GM06990 (cell line): ENCODE measurements around the gene HYOU1.
A peak's percentile ranks its signal among the peaks of the same experiment; 100 is the strongest.

Experiments used
- DNase-seq: peaks from one replicate; pipeline ENCODE4 v3.0.0-alpha.2; 2011; ENCODE audit not compliant: insufficient read length; ENCODE audit errors: extremely low read depth
- H3K27me3 ChIP-seq: replicated peaks from 2 replicates; pipeline ENCODE4 v1.6.0; 2011; ENCODE audit warnings: low read length; ENCODE audit not compliant: control insufficient read depth, insufficient read depth
- H3K36me3 ChIP-seq: 2 replicates; pipeline ENCODE4 v1.5.1; 2011; ENCODE audit warnings: low read length; ENCODE audit not compliant: control insufficient read depth, insufficient read depth
- H3K4me3 ChIP-seq: replicated peaks from 2 replicates; pipeline ENCODE4 v1.5.1; 2011; ENCODE audit warnings: low read depth, mild to moderate bottlenecking, control low read depth, low read length
- CTCF ChIP-seq: IDR thresholded peaks from 2 replicates; pipeline ENCODE4 v1.5.1; 2011; ENCODE audit warnings: low read length, control low read depth, mild to moderate bottlenecking, inconsistent platforms; ENCODE audit not compliant: insufficient read depth, poor library complexity, severe bottlenecking

The HYOU1 gene

GRCh38 chr11:119092880-119093842 is 36.2 kb upstream of the HYOU1 start:
- Histone ChIP-seq H3K36me3 (peaks cover 27% of the 10 kb centered on the region), H3K4me3 (peak overlapping the region; percentile 91), H3K27me3 (no peaks in the 10 kb centered on the region)
- no peak for TF ChIP-seq CTCF
- DNase-seq, result no peak

- TF ChIP-seq CTCF, result no peak
- Histone ChIP-seq H3K27me3 (no peaks in the 10 kb centered on the region), H3K4me3 (peak overlapping the region; percentile 91), H3K36me3 (peaks cover 25% of the 10 kb centered on the region)
- DNase-seq, result no peak
These were observed 35.2 kb upstream of the HYOU1 start for GRCh38 chr11:119091966-119092879.

- TF ChIP-seq CTCF, result no peak
- peaks cover 17% of the 10 kb centered on the region for H3K36me3 ChIP-seq
- DNase-seq, result no peak
- no peak overlapping the region for H3K4me3 ChIP-seq
- H3K27me3 ChIP-seq, result no peaks in the 10 kb centered on the region
These were observed 34.2 kb upstream of the HYOU1 start for GRCh38 chr11:119091178-119091577.

DNA sequence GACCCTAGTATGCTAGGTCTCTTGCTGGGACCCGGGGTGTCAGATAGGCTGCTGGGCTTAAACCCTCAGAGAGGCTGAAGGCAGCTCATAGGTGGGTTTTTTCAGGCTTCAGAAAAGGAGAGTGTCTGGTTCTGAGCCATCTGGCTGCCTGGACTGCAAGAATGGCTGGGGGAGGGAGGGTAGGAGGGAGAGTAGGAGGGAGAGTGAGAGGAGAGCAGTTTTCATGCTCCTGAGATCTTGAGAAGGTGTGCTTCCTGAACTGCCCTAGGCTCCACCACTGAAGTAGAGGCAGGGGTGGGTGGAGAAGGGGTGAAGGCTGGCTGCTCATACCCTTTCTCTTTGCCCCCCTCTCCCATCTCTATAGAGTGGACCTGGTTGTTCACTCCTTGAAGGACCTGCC is 32.3 kb upstream of the HYOU1 start:
- H3K27me3 ChIP-seq, result no peaks in the 10 kb centered on the region
- DNase-seq, result no peak
- peaks cover 17% of the 10 kb centered on the region for H3K36me3 ChIP-seq
- H3K4me3 ChIP-seq, result no peak overlapping the region
- no peak for TF ChIP-seq CTCF

DNA sequence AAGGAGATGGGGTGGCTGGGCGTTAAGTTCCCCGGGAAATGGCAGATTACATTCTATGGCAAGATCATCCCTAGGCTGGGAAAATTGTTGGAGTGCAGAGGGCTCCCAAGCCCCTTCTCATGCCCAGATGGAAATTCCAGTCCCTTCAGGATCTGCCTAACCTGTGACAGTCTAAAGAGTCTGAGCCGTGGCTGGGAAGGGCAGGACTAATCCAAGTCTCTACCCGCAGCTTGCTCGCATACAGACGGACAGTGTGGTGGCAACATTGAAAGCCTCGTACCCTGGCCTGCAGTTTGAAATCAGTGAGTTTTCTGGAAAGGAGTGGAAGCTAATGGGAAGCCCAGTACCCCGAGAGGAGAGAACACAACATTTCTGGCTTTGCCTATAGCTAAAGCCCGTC is 31.4 kb upstream of the HYOU1 start:
- H3K27me3 ChIP-seq, result no peaks in the 10 kb centered on the region
- no peak for TF ChIP-seq CTCF
- H3K36me3 ChIP-seq, result peaks cover 16% of the 10 kb centered on the region
- DNase-seq, result no peak
- no peak overlapping the region for H3K4me3 ChIP-seq
